ENCODE measurements around the gene IRF5.

Gene IRF5

GRCh38 chr7:128937647-128938543, at the start of gene IRF5:
TSS of gene IRF5 (plus strand) at chr7:128937927. CDS start at chr7:128942082, 4,155 bp downstream.
- peak; percentile 54; the same call in 1 of the 2 replicates for TF ChIP-seq ZBTB7A (IDR thresholded peaks at IDR 0.05; ENCODE audit: low read depth)
- TF ChIP-seq YY1 (IDR thresholded peaks at IDR 0.05; ENCODE audit: low read depth): no peak
- TF ChIP-seq EGR1 (IDR thresholded peaks at IDR 0.05): peak; percentile 64
- no peak for TF ChIP-seq CEBPB (IDR thresholded peaks at IDR 0.05)

GRCh38 chr7:128888039-128888755, 49.5 kb upstream of the IRF5 start:
- TF ChIP-seq TAF1 (IDR thresholded peaks at IDR 0.05; ENCODE audit: low read depth) (no peak), CREB1 (IDR thresholded peaks at IDR 0.05; ENCODE audit: low read depth) (no peak), REST (IDR thresholded peaks at IDR 0.05; ENCODE audit: low read depth) (no peak), NFIC (IDR thresholded peaks at IDR 0.05) (no peak), USF1 (IDR thresholded peaks at IDR 0.05) (no peak), MAX (IDR thresholded peaks at IDR 0.05) (no peak), FOXM1 (IDR thresholded peaks at IDR 0.05; ENCODE audit: borderline replicate concordance, low read depth) (no peak), YY1 (IDR thresholded peaks at IDR 0.05; ENCODE audit: low read depth) (no peak), CEBPB (IDR thresholded peaks at IDR 0.05) (no peak), RAD21 (IDR thresholded peaks at IDR 0.05; ENCODE audit: low read depth) (no peak)

- no peak for TF ChIP-seq TCF12 (IDR thresholded peaks at IDR 0.05; ENCODE audit: low read depth)
- 0 out of 2 replicates have a peak, but pooled peaks have one; percentile 22 for TF ChIP-seq EGR1 (IDR thresholded peaks at IDR 0.05)
These were observed 49.0 kb upstream of the IRF5 start for GRCh38 chr7:128888756-128889095.

GRCh38 chr7:128889121-128889520, 48.6 kb upstream of the IRF5 start:
- TF ChIP-seq EGR1 (IDR thresholded peaks at IDR 0.05) (no peak), REST (IDR thresholded peaks at IDR 0.05; ENCODE audit: low read depth) (no peak), USF1 (IDR thresholded peaks at IDR 0.05) (no peak), FOXM1 (IDR thresholded peaks at IDR 0.05; ENCODE audit: borderline replicate concordance, low read depth) (no peak), MAX (IDR thresholded peaks at IDR 0.05) (no peak), TCF12 (IDR thresholded peaks at IDR 0.05; ENCODE audit: low read depth) (no peak), TAF1 (IDR thresholded peaks at IDR 0.05; ENCODE audit: low read depth) (no peak), EP300 (IDR thresholded peaks at IDR 0.05; ENCODE audit: borderline replicate concordance) (no peak), CEBPB (IDR thresholded peaks at IDR 0.05) (no peak), RAD21 (IDR thresholded peaks at IDR 0.05; ENCODE audit: low read depth) (no peak), NFIC (IDR thresholded peaks at IDR 0.05) (no peak), CREB1 (IDR thresholded peaks at IDR 0.05; ENCODE audit: low read depth) (no peak), TEAD4 (IDR thresholded peaks at IDR 0.05) (no peak), YY1 (IDR thresholded peaks at IDR 0.05; ENCODE audit: low read depth) (no peak), ZBTB7A (IDR thresholded peaks at IDR 0.05; ENCODE audit: low read depth) (no peak)

GRCh38 chr7:128890306-128891109, 47.2 kb upstream of the IRF5 start:
- TF ChIP-seq MAX (IDR thresholded peaks at IDR 0.05): peak; percentile 34; the same call in 1 of the 2 replicates
- peak; percentile 31; the same call in 1 of the 2 replicates for TF ChIP-seq ZBTB7A (IDR thresholded peaks at IDR 0.05; ENCODE audit: low read depth)
- TF ChIP-seq YY1 (IDR thresholded peaks at IDR 0.05; ENCODE audit: low read depth): no peak
- TF ChIP-seq TEAD4 (IDR thresholded peaks at IDR 0.05): peak; percentile 15; the same call in 1 of the 2 replicates
- TF ChIP-seq NFIC (IDR thresholded peaks at IDR 0.05): no peak
- TF ChIP-seq TAF1 (IDR thresholded peaks at IDR 0.05; ENCODE audit: low read depth): peak; percentile 32; the same call in 1 of the 2 replicates
- peak; percentile 69 for TF ChIP-seq EGR1 (IDR thresholded peaks at IDR 0.05)
- TF ChIP-seq EP300 (IDR thresholded peaks at IDR 0.05; ENCODE audit: borderline replicate concordance): peak; percentile 32; the same call in 1 of the 2 replicates
